Vagina (tissue), 2 donors: ENCODE results near the gene CCDC8.

Experiments used
- POLR2A ChIP-seq, 2 donors: fragments of 450-650 bp; IDR thresholded peaks; one replicate each; pipeline ENCODE4 v1.6.1; 2017; ENCODE audit warnings: antibody characterized with exemption in 2 of 2, mild to moderate bottlenecking in 2 of 2, moderate library complexity in 2 of 2
- POLR2AphosphoS5 ChIP-seq, 2 donors: sonication (generic); formaldehyde crosslinking; IDR thresholded peaks; one replicate each; pipeline ENCODE4 v1.9.0; 2017; ENCODE audit warnings: antibody characterized with exemption in 2 of 2, mild to moderate bottlenecking in 2 of 2, low read depth in 1 of 2; ENCODE audit not compliant: insufficient read depth in 1 of 2
- TF ChIP-seq, protein P1 (sequence below), 3 experiments: fragments of 450-650 bp in 2 of 3; fragments of 200-600 bp in 1 of 3; sonication (generic) in 1 of 3; IDR thresholded peaks; one replicate each; pipeline ENCODE4 v1.5.1; 2017 to 2019; ENCODE audit warnings: antibody characterized with exemption in 3 of 3, mild to moderate bottlenecking in 2 of 3, moderate library complexity in 2 of 3

DNA sequence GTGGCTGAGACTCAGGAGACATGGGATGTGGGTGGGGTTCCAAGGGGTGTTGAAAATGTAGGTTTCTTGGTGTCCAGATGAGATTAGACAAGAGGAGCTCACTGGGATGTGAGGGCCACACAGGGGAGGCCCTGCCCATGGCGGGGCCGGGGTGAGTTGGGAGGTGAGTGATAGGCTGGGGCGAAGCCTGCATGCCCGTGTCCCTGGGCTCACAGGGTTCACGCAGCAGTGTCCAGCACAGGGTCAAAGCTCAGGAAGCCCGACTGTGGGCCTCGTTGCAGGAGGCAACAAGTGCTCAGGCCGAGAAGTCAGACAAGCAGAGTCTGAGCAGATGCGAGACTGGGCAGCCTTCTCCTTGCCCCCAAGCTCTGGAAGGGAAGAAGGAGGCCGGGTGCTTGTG, 27.2 kb downstream of the CCDC8 start:
- TF ChIP-seq POLR2AphosphoS5 (IDR thresholded peaks at IDR 0.05; ENCODE audit: insufficient read depth in 1 of 2, low read depth in 1 of 2) (no peak), POLR2A (IDR thresholded peaks at IDR 0.05) (no peak)
- TF ChIP-seq, protein P1, sequence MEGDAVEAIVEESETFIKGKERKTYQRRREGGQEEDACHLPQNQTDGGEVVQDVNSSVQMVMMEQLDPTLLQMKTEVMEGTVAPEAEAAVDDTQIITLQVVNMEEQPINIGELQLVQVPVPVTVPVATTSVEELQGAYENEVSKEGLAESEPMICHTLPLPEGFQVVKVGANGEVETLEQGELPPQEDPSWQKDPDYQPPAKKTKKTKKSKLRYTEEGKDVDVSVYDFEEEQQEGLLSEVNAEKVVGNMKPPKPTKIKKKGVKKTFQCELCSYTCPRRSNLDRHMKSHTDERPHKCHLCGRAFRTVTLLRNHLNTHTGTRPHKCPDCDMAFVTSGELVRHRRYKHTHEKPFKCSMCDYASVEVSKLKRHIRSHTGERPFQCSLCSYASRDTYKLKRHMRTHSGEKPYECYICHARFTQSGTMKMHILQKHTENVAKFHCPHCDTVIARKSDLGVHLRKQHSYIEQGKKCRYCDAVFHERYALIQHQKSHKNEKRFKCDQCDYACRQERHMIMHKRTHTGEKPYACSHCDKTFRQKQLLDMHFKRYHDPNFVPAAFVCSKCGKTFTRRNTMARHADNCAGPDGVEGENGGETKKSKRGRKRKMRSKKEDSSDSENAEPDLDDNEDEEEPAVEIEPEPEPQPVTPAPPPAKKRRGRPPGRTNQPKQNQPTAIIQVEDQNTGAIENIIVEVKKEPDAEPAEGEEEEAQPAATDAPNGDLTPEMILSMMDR (IDR thresholded peaks at IDR 0.05): no peak
